Esophagus muscularis mucosa (tissue), 4 donors: Measurements from ENCODE around the gene CHN1.

Experiments
- CTCF ChIP-seq, 3 experiments: fragments of 200-600 bp in 2 of 3; fragments of 450-650 bp in 1 of 3; sonication (generic) in 2 of 3; IDR thresholded peaks; one replicate each; pipeline ENCODE4 v1.5.1; 2017 to 2019; ENCODE audit warnings: antibody characterized with exemption in 3 of 3, mild to moderate bottlenecking in 2 of 3, moderate library complexity in 1 of 3
- EP300 ChIP-seq: sonication (generic); formaldehyde crosslinking; IDR thresholded peaks from one replicate; pipeline ENCODE4 v1.6.1; 2017; ENCODE audit warnings: antibody characterized with exemption
- POLR2A ChIP-seq: fragments of 450-650 bp; IDR thresholded peaks from one replicate; pipeline ENCODE4 v1.6.1; 2017; ENCODE audit warnings: antibody characterized with exemption, moderate library complexity, mild to moderate bottlenecking, low read depth
- POLR2AphosphoS5 ChIP-seq, 2 donors: sonication (generic); formaldehyde crosslinking; IDR thresholded peaks; one replicate each; pipeline ENCODE4 v1.6.1; 2017; ENCODE audit warnings: antibody characterized with exemption in 2 of 2

DNA sequence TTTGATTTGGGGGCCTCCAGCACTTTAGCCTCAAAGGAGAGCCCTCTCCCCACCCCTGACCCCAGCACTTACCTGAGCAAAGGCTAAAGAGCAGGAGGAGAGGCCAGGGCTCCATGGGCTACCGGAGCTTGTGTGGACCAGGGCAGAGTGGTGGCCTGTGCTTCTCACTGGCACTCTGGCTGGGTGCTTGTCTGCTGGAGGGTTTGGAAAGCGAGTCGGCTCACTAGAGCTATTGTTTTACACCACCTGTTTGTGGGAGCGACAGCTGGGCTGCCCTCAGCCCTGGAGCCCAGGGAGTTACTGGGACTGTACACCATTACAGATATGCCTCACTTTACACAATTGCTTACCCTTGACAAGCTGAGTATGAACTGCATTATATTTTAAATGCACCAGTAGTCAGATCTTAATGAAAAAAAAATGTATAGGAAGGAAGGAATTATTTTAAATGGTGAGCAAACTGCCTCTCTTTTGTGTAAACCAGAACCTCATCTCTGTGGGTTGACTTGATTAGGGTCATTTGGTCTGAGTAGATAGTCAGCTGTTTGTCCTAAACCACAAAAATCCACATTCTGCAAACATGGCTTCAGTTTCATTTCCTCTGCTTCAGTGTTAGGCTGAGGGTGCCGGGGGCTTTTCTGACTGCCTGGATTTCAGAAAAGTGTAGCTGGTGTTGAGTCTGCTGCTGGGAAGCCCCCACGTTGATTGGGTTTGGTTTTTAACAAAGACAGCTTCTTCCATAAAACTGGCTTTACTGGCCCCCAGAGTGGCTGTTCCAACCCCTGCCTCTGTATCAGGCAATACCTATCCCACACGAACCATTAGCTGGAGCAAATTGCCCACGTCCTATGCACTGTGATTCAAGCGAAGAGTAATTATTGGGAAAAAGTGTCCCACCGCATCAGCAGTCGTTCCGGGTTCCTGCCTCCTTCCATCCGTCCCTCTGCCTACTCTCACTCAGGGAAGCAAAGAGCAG lies 240.6 kb downstream of the CHN1 start, which contains the start of gene CHRNA1:
- TF ChIP-seq CTCF (IDR thresholded peaks at IDR 0.05) (no peak), POLR2A (no peak), POLR2AphosphoS5 (IDR thresholded peaks at IDR 0.05) (no peak), EP300 (no peak)
